Measurements from ENCODE around the gene MAPK8.

DNA sequence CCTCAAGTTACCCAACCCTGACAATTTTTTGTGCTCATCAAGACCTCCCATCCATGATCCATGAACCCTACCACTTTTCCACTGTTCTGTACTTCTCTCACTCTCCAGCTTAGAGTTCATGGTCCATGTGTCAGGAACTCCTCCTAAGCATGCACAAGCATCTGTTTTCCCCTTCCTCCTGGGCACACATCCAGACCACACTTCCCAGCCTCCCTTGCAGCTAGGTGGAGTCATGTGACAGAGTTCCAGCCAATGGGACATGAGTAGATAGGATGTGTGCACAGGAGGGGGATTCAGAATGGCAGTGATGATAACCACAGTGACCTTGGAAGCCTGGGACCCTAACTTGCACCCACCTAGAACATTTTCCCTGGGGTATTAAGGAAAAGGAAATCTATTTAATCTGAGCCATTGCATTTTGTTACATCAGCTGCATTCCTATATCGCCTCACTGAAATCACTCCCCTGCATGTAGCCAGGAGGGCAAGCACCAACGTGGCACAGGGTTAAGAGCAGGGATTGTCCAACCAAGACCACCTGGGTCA is 22.4 kb upstream of the MAPK8 start:
- TF ChIP-seq POLR2A (IDR thresholded peaks at IDR 0.05) = no peak
- TF ChIP-seq, protein P1, sequence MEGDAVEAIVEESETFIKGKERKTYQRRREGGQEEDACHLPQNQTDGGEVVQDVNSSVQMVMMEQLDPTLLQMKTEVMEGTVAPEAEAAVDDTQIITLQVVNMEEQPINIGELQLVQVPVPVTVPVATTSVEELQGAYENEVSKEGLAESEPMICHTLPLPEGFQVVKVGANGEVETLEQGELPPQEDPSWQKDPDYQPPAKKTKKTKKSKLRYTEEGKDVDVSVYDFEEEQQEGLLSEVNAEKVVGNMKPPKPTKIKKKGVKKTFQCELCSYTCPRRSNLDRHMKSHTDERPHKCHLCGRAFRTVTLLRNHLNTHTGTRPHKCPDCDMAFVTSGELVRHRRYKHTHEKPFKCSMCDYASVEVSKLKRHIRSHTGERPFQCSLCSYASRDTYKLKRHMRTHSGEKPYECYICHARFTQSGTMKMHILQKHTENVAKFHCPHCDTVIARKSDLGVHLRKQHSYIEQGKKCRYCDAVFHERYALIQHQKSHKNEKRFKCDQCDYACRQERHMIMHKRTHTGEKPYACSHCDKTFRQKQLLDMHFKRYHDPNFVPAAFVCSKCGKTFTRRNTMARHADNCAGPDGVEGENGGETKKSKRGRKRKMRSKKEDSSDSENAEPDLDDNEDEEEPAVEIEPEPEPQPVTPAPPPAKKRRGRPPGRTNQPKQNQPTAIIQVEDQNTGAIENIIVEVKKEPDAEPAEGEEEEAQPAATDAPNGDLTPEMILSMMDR (IDR thresholded peaks at IDR 0.05) = no peak
